Measurements from ENCODE around the gene E4F1. TPM values are rescaled to one million over a fixed set of nuclear protein-coding genes. Genes with fewer than 3 reads are reported as not detected.

E4F1 gene
- total and polyA plus RNA-seq, 9 of the 15 experiments (the other 6 are each of a cell fraction or from before 2014, with no cell fraction given): 0.48 to 94.9 (median 20.4) TPM

GRCh38 chr16:2267913-2268666, 44.7 kb downstream of the E4F1 start, which contains the start of gene RNPS1 (continued):
- TF ChIP-seq ZBTB43 (CRISPR knock-in tag; IDR thresholded peaks at IDR 0.05) (peak; percentile 25; the same call in 1 of the 2 replicates), KAT2B (IDR thresholded peaks at IDR 0.05; ENCODE audit: low read depth, low read length) (no peak), XRCC5 (IDR thresholded peaks at IDR 0.05; ENCODE audit: low read depth, low read length) (0 out of 2 replicates have a peak, but pooled peaks have one; percentile 70), MTA2 (IDR thresholded peaks at IDR 0.05; ENCODE audit: low read depth) (no peak), FOXA3 (CRISPR knock-in tag; conservative IDR thresholded peaks at IDR 0.05 in 1 of 2, IDR thresholded peaks at IDR 0.05 in 1 of 2) (0 out of 4 replicates have a peak, but pooled peaks of 1 of the 2 experiments have one; percentile 38), ARNT (IDR thresholded peaks at IDR 0.05) (no peak), TAF9B (IDR thresholded peaks at IDR 0.05; ENCODE audit: partially characterized antibody) (peak; percentile 95), GTF2E2 (tag; IDR thresholded peaks at IDR 0.05) (peak; percentile 88; the same call in 1 of the 2 replicates), SREBF2 (CRISPR knock-in tag; IDR thresholded peaks at IDR 0.05) (no peak), KLF1 (tag; IDR thresholded peaks at IDR 0.05) (peak; percentile 81), ZNF583 (CRISPR knock-in tag; IDR thresholded peaks at IDR 0.05) (0 out of 2 replicates have a peak, but pooled peaks have one; percentile 6), ZNF384 (IDR thresholded peaks at IDR 0.05; ENCODE audit: low read depth, low read length) (no peak), RBM15 (IDR thresholded peaks at IDR 0.05; ENCODE audit: insufficient read depth, low read length) (no peak), RUNX1 (IDR thresholded peaks at IDR 0.05; ENCODE audit: low read depth) (no peak)
- TF ChIP-seq, protein P1, sequence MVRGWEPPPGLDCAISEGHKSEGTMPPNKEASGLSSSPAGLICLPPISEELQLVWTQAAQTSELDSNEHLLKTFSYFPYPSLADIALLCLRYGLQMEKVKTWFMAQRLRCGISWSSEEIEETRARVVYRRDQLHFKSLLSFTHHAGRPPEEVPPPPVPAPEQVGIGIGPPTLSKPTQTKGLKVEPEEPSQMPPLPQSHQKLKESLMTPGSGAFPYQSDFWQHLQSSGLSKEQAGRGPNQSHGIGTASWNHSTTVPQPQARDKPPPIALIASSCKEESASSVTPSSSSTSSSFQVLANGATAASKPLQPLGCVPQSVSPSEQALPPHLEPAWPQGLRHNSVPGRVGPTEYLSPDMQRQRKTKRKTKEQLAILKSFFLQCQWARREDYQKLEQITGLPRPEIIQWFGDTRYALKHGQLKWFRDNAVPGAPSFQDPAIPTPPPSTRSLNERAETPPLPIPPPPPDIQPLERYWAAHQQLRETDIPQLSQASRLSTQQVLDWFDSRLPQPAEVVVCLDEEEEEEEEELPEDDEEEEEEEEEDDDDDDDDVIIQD (CRISPR knock-in tag; IDR thresholded peaks at IDR 0.05): no peak
- TF ChIP-seq, protein P2, sequence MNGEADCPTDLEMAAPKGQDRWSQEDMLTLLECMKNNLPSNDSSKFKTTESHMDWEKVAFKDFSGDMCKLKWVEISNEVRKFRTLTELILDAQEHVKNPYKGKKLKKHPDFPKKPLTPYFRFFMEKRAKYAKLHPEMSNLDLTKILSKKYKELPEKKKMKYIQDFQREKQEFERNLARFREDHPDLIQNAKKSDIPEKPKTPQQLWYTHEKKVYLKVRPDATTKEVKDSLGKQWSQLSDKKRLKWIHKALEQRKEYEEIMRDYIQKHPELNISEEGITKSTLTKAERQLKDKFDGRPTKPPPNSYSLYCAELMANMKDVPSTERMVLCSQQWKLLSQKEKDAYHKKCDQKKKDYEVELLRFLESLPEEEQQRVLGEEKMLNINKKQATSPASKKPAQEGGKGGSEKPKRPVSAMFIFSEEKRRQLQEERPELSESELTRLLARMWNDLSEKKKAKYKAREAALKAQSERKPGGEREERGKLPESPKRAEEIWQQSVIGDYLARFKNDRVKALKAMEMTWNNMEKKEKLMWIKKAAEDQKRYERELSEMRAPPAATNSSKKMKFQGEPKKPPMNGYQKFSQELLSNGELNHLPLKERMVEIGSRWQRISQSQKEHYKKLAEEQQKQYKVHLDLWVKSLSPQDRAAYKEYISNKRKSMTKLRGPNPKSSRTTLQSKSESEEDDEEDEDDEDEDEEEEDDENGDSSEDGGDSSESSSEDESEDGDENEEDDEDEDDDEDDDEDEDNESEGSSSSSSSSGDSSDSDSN (IDR thresholded peaks at IDR 0.05; ENCODE audit: borderline replicate concordance in 1 of 2, low read depth in 2 of 2, low read length in 2 of 2): no peak
- TF ChIP-seq, protein P3, sequence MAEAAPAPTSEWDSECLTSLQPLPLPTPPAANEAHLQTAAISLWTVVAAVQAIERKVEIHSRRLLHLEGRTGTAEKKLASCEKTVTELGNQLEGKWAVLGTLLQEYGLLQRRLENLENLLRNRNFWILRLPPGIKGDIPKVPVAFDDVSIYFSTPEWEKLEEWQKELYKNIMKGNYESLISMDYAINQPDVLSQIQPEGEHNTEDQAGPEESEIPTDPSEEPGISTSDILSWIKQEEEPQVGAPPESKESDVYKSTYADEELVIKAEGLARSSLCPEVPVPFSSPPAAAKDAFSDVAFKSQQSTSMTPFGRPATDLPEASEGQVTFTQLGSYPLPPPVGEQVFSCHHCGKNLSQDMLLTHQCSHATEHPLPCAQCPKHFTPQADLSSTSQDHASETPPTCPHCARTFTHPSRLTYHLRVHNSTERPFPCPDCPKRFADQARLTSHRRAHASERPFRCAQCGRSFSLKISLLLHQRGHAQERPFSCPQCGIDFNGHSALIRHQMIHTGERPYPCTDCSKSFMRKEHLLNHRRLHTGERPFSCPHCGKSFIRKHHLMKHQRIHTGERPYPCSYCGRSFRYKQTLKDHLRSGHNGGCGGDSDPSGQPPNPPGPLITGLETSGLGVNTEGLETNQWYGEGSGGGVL (CRISPR knock-in tag; IDR thresholded peaks at IDR 0.05): no peak

Data from K562 (cell line).